ENCODE data around the gene CACNA1I. TPM values are rescaled to one million over a fixed set of nuclear protein-coding genes. Genes with fewer than 3 reads are reported as not detected.
"Not testable (repeated sequence)": the region's sequence is repeated elsewhere in the genome, so short reads cannot be mapped to it uniquely, and the experiment has no call there.

The CACNA1I gene
- total RNA-seq, 4 donors from 2014 or later, result not detected

DNA sequence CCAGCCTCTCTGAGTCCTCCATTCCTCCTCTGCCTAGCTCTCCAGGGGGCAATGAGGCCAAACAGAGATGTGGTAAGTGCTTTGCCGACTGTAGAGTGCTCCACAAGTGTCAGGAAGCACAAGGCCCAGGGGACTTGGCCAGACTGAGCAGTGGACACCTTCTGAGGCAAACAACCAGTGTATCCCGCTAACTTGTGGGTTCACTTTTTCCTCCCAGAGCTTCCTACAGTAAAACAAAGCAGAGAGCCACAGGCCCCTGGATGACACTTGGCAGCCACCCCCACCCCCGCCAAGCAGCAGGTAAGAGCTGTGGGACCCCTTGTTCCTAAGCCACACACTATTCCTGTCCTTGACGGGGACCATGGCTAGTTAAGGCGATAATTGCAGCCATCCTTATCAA is 160.9 kb downstream of the CACNA1I start:
- in situ Hi-C loops (cut with MboI; ENCODE audit: low sequenced_read_pairs in 4 of 4) (no loop called here), intact Hi-C loops (cut with DNase I; ENCODE audit: low total_unique reads) (no loop called here)
- no peak for ATAC-seq
- H3K4me3 ChIP-seq, result no peak overlapping the region
- no peaks in the 10 kb centered on the region for H3K4me1 ChIP-seq
- no peak for TF ChIP-seq POLR2A (IDR thresholded peaks at IDR 0.05)
- TF ChIP-seq, protein P1, sequence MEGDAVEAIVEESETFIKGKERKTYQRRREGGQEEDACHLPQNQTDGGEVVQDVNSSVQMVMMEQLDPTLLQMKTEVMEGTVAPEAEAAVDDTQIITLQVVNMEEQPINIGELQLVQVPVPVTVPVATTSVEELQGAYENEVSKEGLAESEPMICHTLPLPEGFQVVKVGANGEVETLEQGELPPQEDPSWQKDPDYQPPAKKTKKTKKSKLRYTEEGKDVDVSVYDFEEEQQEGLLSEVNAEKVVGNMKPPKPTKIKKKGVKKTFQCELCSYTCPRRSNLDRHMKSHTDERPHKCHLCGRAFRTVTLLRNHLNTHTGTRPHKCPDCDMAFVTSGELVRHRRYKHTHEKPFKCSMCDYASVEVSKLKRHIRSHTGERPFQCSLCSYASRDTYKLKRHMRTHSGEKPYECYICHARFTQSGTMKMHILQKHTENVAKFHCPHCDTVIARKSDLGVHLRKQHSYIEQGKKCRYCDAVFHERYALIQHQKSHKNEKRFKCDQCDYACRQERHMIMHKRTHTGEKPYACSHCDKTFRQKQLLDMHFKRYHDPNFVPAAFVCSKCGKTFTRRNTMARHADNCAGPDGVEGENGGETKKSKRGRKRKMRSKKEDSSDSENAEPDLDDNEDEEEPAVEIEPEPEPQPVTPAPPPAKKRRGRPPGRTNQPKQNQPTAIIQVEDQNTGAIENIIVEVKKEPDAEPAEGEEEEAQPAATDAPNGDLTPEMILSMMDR (IDR thresholded peaks at IDR 0.05 in 4 of 5, conservative IDR thresholded peaks at IDR 0.05 in 1 of 5), result no peak
- H3K27me3 ChIP-seq, result peaks cover 0 to 18% (median 15%) of the 10 kb centered on the region in 3 donors
- no peaks in the 10 kb centered on the region for H3K9me3 ChIP-seq
- no peak overlapping the region for H3K27ac ChIP-seq
- DNase-seq, result no peak
- H3K36me3 ChIP-seq, result no peaks in the 10 kb centered on the region

DNA sequence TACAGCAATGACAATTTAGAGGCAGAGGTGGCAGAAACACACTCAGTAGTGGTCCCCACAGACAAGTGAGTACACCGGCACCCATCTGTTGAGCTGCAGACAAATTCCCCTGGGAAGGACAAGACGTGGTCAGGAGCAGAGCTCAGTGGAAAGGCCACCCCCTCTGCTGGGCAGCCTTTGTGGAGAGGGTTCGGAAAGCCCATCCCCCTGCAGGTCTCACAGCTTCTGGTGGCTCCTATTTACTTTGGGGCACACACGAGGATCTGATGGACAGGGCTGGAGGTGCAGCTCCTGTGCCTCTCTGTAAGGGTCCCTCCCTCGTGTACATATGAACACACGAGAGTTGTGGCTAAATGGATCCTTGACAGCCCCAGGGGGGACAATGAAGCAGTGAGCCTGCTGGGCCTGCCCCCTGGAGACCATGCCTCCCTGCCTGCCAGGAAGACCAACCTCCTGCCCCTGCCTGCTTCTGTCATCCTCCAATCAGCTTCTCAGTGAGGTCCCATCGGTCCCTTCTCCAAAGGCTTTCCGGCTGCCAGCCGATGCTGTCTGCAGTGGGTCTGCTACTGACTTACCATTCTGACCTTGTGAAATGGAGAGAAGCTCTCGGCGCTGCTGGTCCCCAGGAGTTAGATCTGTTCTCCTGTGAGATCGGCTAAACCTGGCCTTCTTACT is 161.5 kb downstream of the CACNA1I start:
- TF ChIP-seq, protein P1 (IDR thresholded peaks at IDR 0.05 in 4 of 5, conservative IDR thresholded peaks at IDR 0.05 in 1 of 5), result no peak
- no peak for TF ChIP-seq POLR2A (IDR thresholded peaks at IDR 0.05)
- H3K4me3 ChIP-seq, result no peak overlapping the region
- no peak overlapping the region for H3K27ac ChIP-seq
- no peaks in the 10 kb centered on the region for H3K36me3 ChIP-seq
- no peaks in the 10 kb centered on the region for H3K9me3 ChIP-seq
- H3K27me3 ChIP-seq, result peaks cover 0 to 18% (median 15%) of the 10 kb centered on the region in 3 donors
- ATAC-seq, result no peak
- intact Hi-C loops (cut with DNase I; ENCODE audit: low total_unique reads), result no loop called here
- no peaks in the 10 kb centered on the region for H3K4me1 ChIP-seq
- no peak for DNase-seq
- in situ Hi-C loops (cut with MboI; ENCODE audit: low sequenced_read_pairs in 4 of 4), result no loop called here

- TF ChIP-seq, protein P1 (IDR thresholded peaks at IDR 0.05 in 4 of 5, conservative IDR thresholded peaks at IDR 0.05 in 1 of 5), result no peak
- Histone ChIP-seq H3K27ac (no peak overlapping the region), H3K4me3 (no peak overlapping the region), H3K4me1 (no peaks in the 10 kb centered on the region), H3K36me3 (no peaks in the 10 kb centered on the region), H3K27me3 (peaks cover 0 to 18% (median 18%) of the 10 kb centered on the region in 3 donors), H3K9me3 (no peaks in the 10 kb centered on the region)
- no peak for DNase-seq
- no peak for ATAC-seq
- in situ Hi-C loops (cut with MboI; ENCODE audit: low sequenced_read_pairs in 4 of 4), result no loop called here
- intact Hi-C loops (cut with DNase I; ENCODE audit: low total_unique reads), result no loop called here
Measured at GRCh38 chr22:39732625-39733024, 162.1 kb downstream of the CACNA1I start.

DNA sequence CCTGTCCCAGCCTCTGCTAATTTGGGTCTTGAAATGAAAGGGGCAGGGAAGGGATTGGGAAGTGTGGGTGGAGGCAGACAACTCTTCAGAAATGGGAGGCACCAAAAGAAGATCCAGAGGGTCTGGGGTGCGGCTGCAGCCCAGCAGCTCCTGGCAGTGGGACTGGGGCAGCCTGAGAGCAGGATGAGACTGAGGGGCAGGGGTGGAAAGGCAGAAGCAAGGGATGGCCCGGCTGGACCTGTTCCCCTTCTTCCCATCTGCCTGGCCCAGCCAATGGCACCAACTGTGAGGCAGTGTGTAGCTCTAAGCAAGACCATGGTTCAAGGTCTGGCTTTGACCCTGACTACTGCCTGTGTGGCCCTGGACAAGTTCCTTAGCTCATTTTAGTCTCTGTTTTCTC is 162.6 kb downstream of the CACNA1I start:
- Histone ChIP-seq H3K4me3 (no peak overlapping the region), H3K9me3 (no peaks in the 10 kb centered on the region), H3K4me1 (no peaks in the 10 kb centered on the region), H3K27ac (no peak overlapping the region), H3K27me3 (peaks cover 0 to 21% (median 18%) of the 10 kb centered on the region in 3 donors), H3K36me3 (no peaks in the 10 kb centered on the region)
- no peak for DNase-seq
- TF ChIP-seq, protein P1 (IDR thresholded peaks at IDR 0.05 in 4 of 5, conservative IDR thresholded peaks at IDR 0.05 in 1 of 5), result no peak
- no peak for TF ChIP-seq POLR2A (IDR thresholded peaks at IDR 0.05)
- in situ Hi-C loops (cut with MboI; ENCODE audit: low sequenced_read_pairs in 4 of 4), result no loop called here
- intact Hi-C loops (cut with DNase I; ENCODE audit: low total_unique reads), result no loop called here
- no peak for ATAC-seq

GRCh38 chr22:39734046-39734445 is 163.5 kb downstream of the CACNA1I start:
- H3K4me1 ChIP-seq; H3K27ac ChIP-seq; H3K36me3 ChIP-seq; H3K4me3 ChIP-seq; in situ Hi-C loops (cut with MboI; ENCODE audit: low sequenced_read_pairs in 4 of 4); H3K9me3 ChIP-seq; ATAC-seq; intact Hi-C loops (cut with DNase I; ENCODE audit: low total_unique reads); DNase-seq: not testable (repeated sequence)
- peaks cover 0 to 21% (median 18%) of the 10 kb centered on the region in 3 donors for H3K27me3 ChIP-seq
